Muscle of leg (tissue), 11 donors: Measurements from ENCODE around the gene DNAH5. TPM values are rescaled to one million over a fixed set of nuclear protein-coding genes. Genes with fewer than 3 reads are reported as not detected.

ENCODE experiments used
- DNase-seq: peaks from one replicate; pipeline ENCODE4 v3.0.0; 2013
- H3K27ac ChIP-seq: one replicate; pipeline ENCODE4 v1.5.1; 2013; ENCODE audit warnings: mild to moderate bottlenecking, low read length, control low read depth
- H3K27me3 ChIP-seq: one replicate; pipeline ENCODE4 v1.6.1; 2013; ENCODE audit warnings: low read length; ENCODE audit not compliant: control insufficient read depth, insufficient read depth
- H3K36me3 ChIP-seq: one replicate; pipeline ENCODE4 v1.6.1; 2013; ENCODE audit warnings: low read length; ENCODE audit not compliant: control insufficient read depth, insufficient read depth
- H3K4me1 ChIP-seq: one replicate; pipeline ENCODE4 v1.6.1; 2013; ENCODE audit warnings: low read length; ENCODE audit not compliant: control insufficient read depth, insufficient read depth
- H3K4me3 ChIP-seq: one replicate; pipeline ENCODE4 v1.5.1; 2013; ENCODE audit warnings: low read length, control low read depth
- H3K9me3 ChIP-seq: replicated peaks from 2 replicates; pipeline ENCODE4 v1.6.1; 2013; ENCODE audit warnings: low read depth, low read length; ENCODE audit not compliant: control insufficient read depth
- WGBS: methylation state at CpG from one replicate; pipeline ENCODE4 v1.1.5; 2013; ENCODE audit warnings: missing lambda C conversion rate; ENCODE audit not compliant: insufficient coverage; 5-methylcytosine and 5-hydroxymethylcytosine counted together
- polyA plus RNA-seq, 8 donors: library from polyadenylated mRNA; unstranded; fragments of 120-200 nt; gene quantifications; one replicate each; pipeline versions ENCODE4 v1.2.1 to v1.2.3, GENCODE V29; 2013; ENCODE audit warnings: inconsistent platforms in 1 of 8, low replicate concordance in 1 of 8; ENCODE audit not compliant: insufficient read length in 8 of 8, insufficient read depth in 1 of 8
- total RNA-seq: library from RNA; stranded (reverse); fragments of 120-200 nt; gene quantifications from one replicate; pipeline ENCODE4 v1.2.4, GENCODE V29; 2013

Gene DNAH5
- total and polyA plus RNA-seq, 9 donors: 0.35 to 1.7 (median 0.52) TPM

DNA sequence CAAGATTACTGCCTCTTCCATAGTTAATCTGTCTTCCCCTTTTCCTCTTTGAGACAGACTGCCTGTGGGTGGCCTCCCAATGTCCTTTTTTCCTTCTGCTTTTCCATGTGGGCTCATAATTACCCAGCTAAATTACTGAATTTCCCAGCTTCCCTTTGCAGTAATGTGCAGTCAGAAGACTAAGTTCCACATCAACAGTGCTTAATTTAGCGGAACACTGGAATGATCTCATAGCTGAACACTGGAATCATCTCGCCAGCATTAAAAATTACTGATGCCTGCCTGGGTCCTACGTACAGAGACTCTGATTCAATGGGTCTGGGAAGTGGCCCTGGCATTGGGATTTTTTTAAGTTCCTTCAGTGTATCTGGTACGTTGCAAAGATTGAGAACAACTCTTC lies 84.3 kb downstream of the DNAH5 start:
- WGBS: 73% methylated on average over 3 of the region's 4 CpGs
- Histone ChIP-seq H3K27me3 (no peaks in the 10 kb centered on the region), H3K9me3 (peaks cover 3% of the 10 kb centered on the region), H3K4me3 (no peak overlapping the region), H3K36me3 (no peaks in the 10 kb centered on the region), H3K4me1 (no peaks in the 10 kb centered on the region), H3K27ac (no peak overlapping the region)
- no peak for DNase-seq

DNA sequence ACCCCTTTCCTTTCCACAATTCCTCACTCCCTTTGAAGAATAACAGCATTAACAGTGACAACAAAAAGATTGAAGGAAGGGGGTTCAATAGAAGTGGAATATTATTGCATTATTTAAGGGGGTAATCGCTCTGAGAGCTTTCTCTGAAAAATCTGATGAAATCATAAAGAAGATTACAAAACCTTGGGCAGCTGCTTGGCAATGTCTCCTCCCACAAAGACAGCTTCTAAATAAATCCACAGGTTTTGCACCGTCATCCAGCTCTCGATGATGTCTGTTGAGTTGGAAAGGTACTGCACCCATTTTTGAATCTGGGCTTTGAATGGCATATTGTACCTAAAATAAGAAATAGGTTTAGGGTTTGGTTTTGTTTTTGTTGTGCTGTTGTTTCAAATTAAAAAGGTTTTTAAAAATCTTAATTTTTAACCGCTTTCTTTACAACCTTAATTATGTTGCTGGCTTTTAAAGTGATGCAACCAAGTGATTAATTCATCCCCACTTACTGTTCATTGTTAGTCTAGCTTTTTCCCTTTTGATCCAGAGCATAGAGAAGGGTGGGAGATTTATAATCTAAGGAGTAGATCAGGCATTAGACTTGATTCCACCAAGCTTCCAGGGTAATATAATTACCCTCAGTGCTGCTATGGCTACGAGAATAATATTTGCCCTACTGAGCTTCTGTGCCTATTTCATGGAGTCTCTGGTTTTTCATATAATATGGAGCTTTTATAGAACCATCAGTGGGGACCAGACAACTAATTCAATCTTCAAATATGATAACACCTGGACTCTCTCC lies 85.0 kb downstream of the DNAH5 start:
- Histone ChIP-seq H3K36me3 (no peaks in the 10 kb centered on the region), H3K4me1 (no peaks in the 10 kb centered on the region), H3K4me3 (no peak overlapping the region), H3K27ac (no peak overlapping the region), H3K27me3 (no peaks in the 10 kb centered on the region), H3K9me3 (peaks cover 3% of the 10 kb centered on the region)
- no CpG with 5 or more reads among the region's 5 CpGs for WGBS
- DNase-seq: no peak

DNA sequence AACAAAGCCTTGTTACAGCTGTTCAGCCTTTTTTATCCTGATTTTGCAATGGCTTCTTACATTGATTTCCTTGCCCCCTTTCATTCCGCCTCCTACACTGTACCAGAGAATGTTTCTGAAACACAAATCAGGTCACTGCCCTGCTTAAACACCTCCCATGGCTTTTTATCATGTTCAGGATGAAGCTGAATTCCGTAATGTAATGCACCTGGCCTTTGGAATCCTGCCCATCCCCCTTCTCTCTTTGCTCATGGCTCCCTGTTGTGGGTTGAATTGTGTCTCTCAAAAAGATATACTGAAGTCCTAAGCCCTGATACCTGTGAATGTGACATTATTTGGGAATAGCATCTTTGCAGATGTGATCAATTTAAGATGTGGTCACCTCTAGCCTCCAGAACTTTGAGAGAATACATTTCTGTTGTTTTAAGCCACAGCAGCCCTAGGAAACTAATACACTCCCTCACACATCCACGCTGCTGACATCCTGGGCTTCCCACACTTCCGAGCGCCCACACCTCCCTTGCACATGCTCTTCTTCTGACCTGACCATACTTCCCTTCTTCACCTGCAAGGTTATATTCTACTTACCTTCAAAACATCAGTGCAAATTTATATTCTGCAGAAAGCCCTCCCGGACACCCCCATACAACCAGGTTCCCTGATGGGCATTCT lies 101.2 kb downstream of the DNAH5 start:
- Histone ChIP-seq H3K27me3 (no peaks in the 10 kb centered on the region), H3K9me3 (no peaks in the 10 kb centered on the region), H3K4me3 (no peak overlapping the region), H3K27ac (no peak overlapping the region), H3K4me1 (no peaks in the 10 kb centered on the region), H3K36me3 (no peaks in the 10 kb centered on the region)
- no peak for DNase-seq
- 83% methylated on average over 5 of the region's 6 CpGs for WGBS

DNA sequence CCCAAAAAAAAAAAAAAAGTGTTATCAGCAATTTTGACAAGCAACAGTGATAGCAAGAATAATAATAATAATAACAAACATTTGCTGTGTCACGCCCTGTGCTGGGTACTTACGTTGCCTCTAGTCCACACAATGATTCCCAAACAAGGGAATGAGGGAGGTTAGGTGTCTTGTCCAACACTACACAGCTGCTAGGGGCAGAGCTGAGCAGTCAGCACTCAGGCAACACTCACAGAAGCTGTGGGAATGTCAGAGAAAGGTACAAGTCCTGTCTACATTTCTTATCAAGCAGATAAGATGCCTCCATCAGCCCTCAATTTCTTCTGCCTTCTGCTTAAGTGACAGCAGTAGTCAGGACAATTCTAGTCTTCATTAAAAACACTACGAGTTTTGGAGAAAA lies 111.0 kb downstream of the DNAH5 start:
- H3K27me3 ChIP-seq: no peaks in the 10 kb centered on the region
- WGBS: no CpG with 5 or more reads among the region's 3 CpGs
- H3K4me1 ChIP-seq: no peaks in the 10 kb centered on the region
- peaks cover 1% of the 10 kb centered on the region for H3K9me3 ChIP-seq
- H3K4me3 ChIP-seq: no peak overlapping the region
- no peaks in the 10 kb centered on the region for H3K36me3 ChIP-seq
- no peak for DNase-seq
- no peak overlapping the region for H3K27ac ChIP-seq

DNA sequence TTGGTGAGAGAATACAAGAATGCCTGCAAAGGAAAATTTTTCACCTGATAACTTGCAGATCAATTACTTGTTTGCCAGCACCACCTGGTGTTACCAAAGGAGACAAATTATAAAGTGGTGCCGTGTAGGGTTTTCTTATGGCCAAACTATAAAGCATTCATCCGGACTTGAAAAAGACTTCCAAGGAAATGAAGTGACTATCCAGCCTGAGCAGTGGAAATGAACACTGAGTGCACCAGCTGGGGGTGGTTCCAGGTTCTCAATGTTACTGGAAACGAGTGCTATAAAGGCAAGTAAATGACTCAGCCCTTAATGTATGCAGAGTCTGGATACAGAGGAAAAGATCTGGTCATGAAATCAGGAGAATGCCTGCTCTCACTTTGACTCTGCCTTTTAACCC lies 113.1 kb downstream of the DNAH5 start:
- H3K4me3 ChIP-seq: no peak overlapping the region
- WGBS: 22% methylated on average over 3 of the region's 3 CpGs
- peak; percentile 62 for DNase-seq
- H3K27me3 ChIP-seq: no peaks in the 10 kb centered on the region
- no peaks in the 10 kb centered on the region for H3K4me1 ChIP-seq
- H3K9me3 ChIP-seq: peaks cover 2% of the 10 kb centered on the region
- H3K36me3 ChIP-seq: no peaks in the 10 kb centered on the region
- H3K27ac ChIP-seq: no peak overlapping the region

DNA sequence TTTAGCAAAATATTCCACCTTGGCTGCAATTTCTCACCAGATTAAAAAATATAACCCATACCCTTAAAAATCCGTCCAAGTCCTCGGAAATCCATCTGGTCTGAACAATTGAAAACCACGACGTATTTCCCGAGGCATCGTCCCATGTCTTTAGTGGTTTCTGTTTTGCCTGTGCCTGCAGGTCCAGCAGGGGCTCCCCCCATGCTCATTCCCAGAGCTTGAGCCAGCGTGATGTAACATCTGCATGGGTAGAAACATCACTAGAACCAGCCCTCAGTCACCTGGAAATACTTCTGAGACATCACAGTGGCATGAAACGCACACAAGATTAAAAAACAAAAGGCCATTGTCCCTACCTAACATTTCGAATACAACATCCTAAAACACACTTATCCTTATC lies 114.0 kb downstream of the DNAH5 start:
- Histone ChIP-seq H3K27me3 (no peaks in the 10 kb centered on the region), H3K4me1 (no peaks in the 10 kb centered on the region), H3K9me3 (peaks cover 2% of the 10 kb centered on the region), H3K27ac (no peak overlapping the region), H3K36me3 (no peaks in the 10 kb centered on the region), H3K4me3 (no peak overlapping the region)
- WGBS: 66% methylated on average over 7 of the region's 9 CpGs
- DNase-seq: peak; percentile 7

DNA sequence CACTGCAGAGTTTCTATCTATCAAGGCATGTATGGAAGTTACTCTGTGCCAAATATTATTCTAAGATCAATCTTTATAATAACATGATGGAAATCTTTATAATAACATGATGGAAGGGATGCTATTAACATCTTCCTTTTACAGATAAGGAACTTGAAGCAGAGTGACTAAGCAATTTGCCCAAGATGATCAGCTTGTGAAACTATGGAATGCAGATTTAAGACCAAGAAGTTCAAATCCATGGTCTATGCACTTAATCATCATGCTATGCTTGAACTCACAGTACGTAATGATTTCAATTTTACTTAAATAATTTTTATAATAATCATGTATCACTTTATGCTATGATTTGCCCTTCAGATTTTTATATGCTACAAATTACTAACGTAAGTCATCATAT lies 123.1 kb downstream of the DNAH5 start:
- no peaks in the 10 kb centered on the region for H3K4me1 ChIP-seq
- H3K27ac ChIP-seq: no peak overlapping the region
- H3K36me3 ChIP-seq: no peaks in the 10 kb centered on the region
- no peaks in the 10 kb centered on the region for H3K27me3 ChIP-seq
- DNase-seq: no peak
- no peaks in the 10 kb centered on the region for H3K9me3 ChIP-seq
- no peak overlapping the region for H3K4me3 ChIP-seq
- WGBS: no CpG with 5 or more reads among the region's 2 CpGs

GRCh38 chr5:13816126-13816525 lies 128.4 kb downstream of the DNAH5 start:
- H3K9me3 ChIP-seq: no peaks in the 10 kb centered on the region
- no peaks in the 10 kb centered on the region for H3K27me3 ChIP-seq
- no peak overlapping the region for H3K4me3 ChIP-seq
- no peaks in the 10 kb centered on the region for H3K36me3 ChIP-seq
- no peaks in the 10 kb centered on the region for H3K4me1 ChIP-seq
- no peak for DNase-seq
- H3K27ac ChIP-seq: no peak overlapping the region
- no CpG with 5 or more reads among the region's 2 CpGs for WGBS

- no CpG with 5 or more reads among the region's 1 CpG for WGBS
- Histone ChIP-seq H3K4me1 (no peaks in the 10 kb centered on the region), H3K36me3 (no peaks in the 10 kb centered on the region), H3K27me3 (no peaks in the 10 kb centered on the region), H3K27ac (no peak overlapping the region), H3K4me3 (no peak overlapping the region), H3K9me3 (no peaks in the 10 kb centered on the region)
- peak; percentile 1 for DNase-seq
Measured at GRCh38 chr5:13814301-13814700, 130.2 kb downstream of the DNAH5 start.

DNA sequence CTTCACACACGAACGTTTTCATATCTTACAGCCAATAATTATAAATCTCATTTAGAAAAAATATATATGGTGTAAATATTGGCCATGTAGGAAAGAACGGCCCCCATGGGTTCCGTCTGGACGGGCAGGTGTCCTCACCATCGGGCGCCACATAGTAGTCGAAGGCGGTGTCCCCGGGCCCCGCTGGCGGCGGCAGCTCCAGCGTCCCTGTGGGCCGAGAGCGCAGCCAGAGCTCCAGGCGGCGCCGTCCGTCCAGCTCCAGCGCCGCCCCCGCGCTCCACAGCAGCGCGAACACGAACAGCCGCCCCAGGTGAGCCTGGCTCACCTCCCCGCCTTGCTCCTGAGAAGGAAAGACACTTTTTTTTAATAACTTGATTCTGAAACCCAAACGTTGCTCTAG lies 134.6 kb downstream of the DNAH5 start:
- no peaks in the 10 kb centered on the region for H3K27me3 ChIP-seq
- WGBS: 44% methylated on average over 24 of the region's 30 CpGs
- H3K9me3 ChIP-seq: no peaks in the 10 kb centered on the region
- no peaks in the 10 kb centered on the region for H3K36me3 ChIP-seq
- no peak for DNase-seq
- no peak overlapping the region for H3K4me3 ChIP-seq
- H3K4me1 ChIP-seq: no peaks in the 10 kb centered on the region
- no peak overlapping the region for H3K27ac ChIP-seq
